ENCODE data around the gene CYP4Z1.
"Not testable (repeated sequence)": the region's sequence is repeated elsewhere in the genome, so short reads cannot be mapped to it uniquely, and the experiment has no call there.

DNA sequence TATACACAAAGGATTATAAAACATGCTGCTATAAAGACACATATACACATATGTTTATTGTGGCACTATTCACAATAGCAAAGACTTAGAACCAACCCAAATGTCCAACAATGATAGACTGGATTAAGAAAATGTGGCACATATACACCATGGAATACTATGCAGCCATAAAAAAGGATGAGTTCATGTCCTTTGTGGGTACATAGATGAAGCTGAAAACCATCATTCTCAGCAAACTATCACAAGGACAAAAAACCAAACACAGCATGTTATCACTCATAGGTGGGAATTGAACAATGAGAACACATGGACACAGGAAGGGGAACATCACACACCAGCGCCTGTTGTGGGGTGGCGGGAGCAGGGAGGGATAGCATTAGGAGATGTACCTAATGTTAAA is 60.0 kb downstream of the CYP4Z1 start:
- not testable (repeated sequence) for TF ChIP-seq CTCF (conservative IDR thresholded peaks at IDR 0.05); ZFX (IDR thresholded peaks at IDR 0.05)
